Brain microvascular endothelial cell (primary cell): Measurements from ENCODE around the gene RASL11A.
"Not testable (repeated sequence)": the region's sequence is repeated elsewhere in the genome, so short reads cannot be mapped to it uniquely, and the experiment has no call there.

ENCODE experiments used
- DNase-seq: peaks from one replicate; pipeline ENCODE4 v3.0.0-alpha.2; 2020
- H3K27ac ChIP-seq: fragments of 250-450 bp; sonication (Bioruptor Pico); 2 replicates; pipeline ENCODE4 v1.5.1; 2020; ENCODE audit warnings: mild to moderate bottlenecking, moderate library complexity
- H3K27me3 ChIP-seq: fragments of 250-450 bp; sonication (Bioruptor Pico); replicated peaks from 2 replicates; pipeline ENCODE4 v1.5.1; 2020; ENCODE audit warnings: mild to moderate bottlenecking
- H3K36me3 ChIP-seq: fragments of 250-450 bp; sonication (Bioruptor Pico); replicated peaks from 2 replicates; pipeline ENCODE4 v1.5.1; 2020; ENCODE audit warnings: mild to moderate bottlenecking
- H3K4me3 ChIP-seq: 2 replicates; pipeline ENCODE4 v1.5.1; 2011; ENCODE audit warnings: low read depth, mild to moderate bottlenecking, control low read depth, low read length, moderate library complexity
- CTCF ChIP-seq: IDR thresholded peaks from 2 replicates; pipeline ENCODE4 v1.5.1; 2011; ENCODE audit warnings: low read depth, mild to moderate bottlenecking, moderate library complexity, low read length, control low read depth, inconsistent platforms; ENCODE audit errors: missing control alignments
- in situ Hi-C: cut with HindIII; loops from 2 replicates; pipeline ENCODE4 v1.10.0; 2017; ENCODE audit warnings: low sequenced_read_pairs, low pct_ligation_motif_present

Gene RASL11A

GRCh38 chr13:27295660-27296059, 25.0 kb downstream of the RASL11A start:
- no peak for TF ChIP-seq CTCF
- H3K27ac ChIP-seq = no peak overlapping the region
- H3K27me3 ChIP-seq = no peaks in the 10 kb centered on the region
- in situ Hi-C loops = no loop called here
- no peaks in the 10 kb centered on the region for H3K36me3 ChIP-seq
- DNase-seq = no peak
- H3K4me3 ChIP-seq = no peak overlapping the region

DNA sequence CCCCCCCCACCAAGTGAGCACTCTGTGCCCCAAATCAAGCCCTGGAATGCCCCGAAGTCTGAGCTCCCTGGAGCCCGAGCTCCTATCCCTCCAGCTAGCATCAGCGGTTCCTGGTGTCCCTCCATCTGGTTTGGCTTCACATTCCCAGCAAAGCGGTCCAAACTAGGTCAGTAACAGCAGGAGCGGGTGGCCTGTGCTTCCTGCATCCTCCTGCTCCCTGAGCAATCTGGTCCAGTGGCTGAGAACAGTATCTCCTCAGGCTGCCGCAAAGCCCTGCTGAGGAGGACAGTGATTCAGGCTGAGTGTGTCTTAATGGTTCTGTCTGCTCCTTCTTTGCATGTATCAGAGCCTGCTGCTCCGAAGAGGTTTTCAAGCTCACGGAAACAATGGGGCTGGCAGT, 25.9 kb downstream of the RASL11A start:
- DNase-seq = no peak
- no peak overlapping the region for H3K27ac ChIP-seq
- H3K4me3 ChIP-seq = no peak overlapping the region
- no peak for TF ChIP-seq CTCF
- H3K27me3 ChIP-seq = no peaks in the 10 kb centered on the region
- no peaks in the 10 kb centered on the region for H3K36me3 ChIP-seq
- in situ Hi-C loops = no loop called here

- no peak for TF ChIP-seq CTCF
- Histone ChIP-seq H3K4me3 (no peak overlapping the region), H3K27ac (no peak overlapping the region), H3K27me3 (no peaks in the 10 kb centered on the region), H3K36me3 (no peaks in the 10 kb centered on the region)
- DNase-seq = no peak
- in situ Hi-C loops = no loop called here
Observed at GRCh38 chr13:27298849-27299248, 28.2 kb downstream of the RASL11A start.

- in situ Hi-C loops, H3K27me3 ChIP-seq, DNase-seq, H3K27ac ChIP-seq, H3K4me3 ChIP-seq, H3K36me3 ChIP-seq: not testable (repeated sequence)
Observed at GRCh38 chr13:27300406-27300805, 29.8 kb downstream of the RASL11A start.

- Histone ChIP-seq H3K4me3 (no peak overlapping the region), H3K27ac (no peak overlapping the region), H3K36me3 (no peaks in the 10 kb centered on the region), H3K27me3 (no peaks in the 10 kb centered on the region)
- DNase-seq = no peak
- in situ Hi-C loops = no loop called here
- TF ChIP-seq CTCF = no peak
Observed at GRCh38 chr13:27300941-27301586, 30.4 kb downstream of the RASL11A start.

- no peak for DNase-seq
- TF ChIP-seq CTCF = no peak
- Histone ChIP-seq H3K36me3 (no peaks in the 10 kb centered on the region), H3K27me3 (no peaks in the 10 kb centered on the region), H3K4me3 (no peak overlapping the region), H3K27ac (no peak overlapping the region)
- in situ Hi-C loops = no loop called here
Observed at GRCh38 chr13:27302643-27303262, 32.1 kb downstream of the RASL11A start.
